DOHH2 (cell line): Measurements from ENCODE around the gene KRTAP24-1.

Experiments
- H3F3A ChIP-seq: fragments of 200-600 bp; sonication (generic), shearing (Covaris generic); 2 replicates; pipeline ENCODE4 v1.6.0; 2016; ENCODE audit warnings: antibody characterized with exemption, mild to moderate bottlenecking; ENCODE audit not compliant: control insufficient read depth, insufficient read depth
- H3K27ac ChIP-seq: fragments of 200-600 bp; sonication (generic); 2 replicates; pipeline ENCODE4 v1.5.1; 2014; ENCODE audit warnings: low read depth, mild to moderate bottlenecking, low read length, moderate library complexity
- H3K27me3 ChIP-seq: fragments of 200-600 bp; sonication (generic); 2 replicates; pipeline ENCODE4 v1.6.1; 2014; ENCODE audit warnings: mild to moderate bottlenecking, low read length, mixed read lengths; ENCODE audit not compliant: control insufficient read depth
- H3K36me3 ChIP-seq: fragments of 200-600 bp; sonication (generic); 2 replicates; pipeline ENCODE4 v1.6.1; 2014; ENCODE audit warnings: mild to moderate bottlenecking, low read length, moderate library complexity, mixed read lengths; ENCODE audit not compliant: control insufficient read depth
- H3K4me1 ChIP-seq: fragments of 200-600 bp; sonication (generic); 2 replicates; pipeline ENCODE4 v1.6.1; 2014; ENCODE audit warnings: mild to moderate bottlenecking, low read length, mixed read lengths; ENCODE audit not compliant: control insufficient read depth
- H3K4me2 ChIP-seq: fragments of 200-600 bp; sonication (generic); 2 replicates; pipeline ENCODE4 v1.6.0; 2014; ENCODE audit warnings: mild to moderate bottlenecking, low read length, moderate library complexity
- H3K4me3 ChIP-seq: fragments of 200-600 bp; sonication (generic); 2 replicates; pipeline ENCODE4 v1.5.1; 2014; ENCODE audit warnings: mild to moderate bottlenecking, low read length, mixed read lengths
- H3K79me2 ChIP-seq: fragments of 200-600 bp; sonication (generic); 2 replicates; pipeline ENCODE4 v1.6.1; 2014; ENCODE audit warnings: mild to moderate bottlenecking, low read length, mixed read lengths; ENCODE audit not compliant: control insufficient read depth
- H3K9me2 ChIP-seq: fragments of 200-600 bp; sonication (generic); replicated peaks from 2 replicates; pipeline ENCODE4 v1.6.1; 2014; ENCODE audit warnings: mild to moderate bottlenecking, low read length, mixed read lengths; ENCODE audit not compliant: control insufficient read depth
- H3K9me3 ChIP-seq: fragments of 200-600 bp; sonication (generic); 2 replicates; pipeline ENCODE4 v1.6.1; 2014; ENCODE audit warnings: antibody characterized with exemption, low read length, mixed read lengths; ENCODE audit not compliant: control insufficient read depth, insufficient read depth
- H4K20me1 ChIP-seq: fragments of 200-600 bp; sonication (generic); 2 replicates; pipeline ENCODE4 v1.6.0; 2014; ENCODE audit warnings: low read depth, mild to moderate bottlenecking, antibody characterized with exemption, low read length, moderate library complexity; ENCODE audit not compliant: control insufficient read depth, insufficient read depth
- CTCF ChIP-seq: fragments of 200-600 bp; sonication (generic); IDR thresholded peaks from one replicate; pipeline ENCODE4 v1.5.1; 2014; ENCODE audit warnings: antibody characterized with exemption, mild to moderate bottlenecking, low read depth, low read length; ENCODE audit not compliant: poor library complexity, severe bottlenecking
- EZH2phosphoT487 ChIP-seq: fragments of 200-600 bp; sonication (generic); IDR thresholded peaks from 2 replicates; pipeline ENCODE4 v1.6.1; 2017; ENCODE audit warnings: borderline replicate concordance, mild to moderate bottlenecking, antibody characterized with exemption, low read length, moderate library complexity, mixed read lengths

The KRTAP24-1 gene

GRCh38 chr21:30320215-30320614 is 37.5 kb upstream of the KRTAP24-1 start, which contains the start of gene KRTAP26-1:
TSS of gene KRTAP26-1 (minus strand) at chr21:30320315. CDS start at chr21:30320035, 280 bp downstream.
- no peaks in the 10 kb centered on the region for H3K4me1 ChIP-seq
- no peaks in the 10 kb centered on the region for H3K27me3 ChIP-seq
- no peak within 1 kb of the TSS for H3K4me2 ChIP-seq
- H4K20me1 ChIP-seq, result no peaks in the 10 kb centered on the region
- no peaks in the 10 kb centered on the region for H3K79me2 ChIP-seq
- no peak within 1 kb of the TSS for H3K27ac ChIP-seq
- TF ChIP-seq CTCF, result no peak
- TF ChIP-seq EZH2phosphoT487, result no peak
- no peaks in the 10 kb centered on the region for H3K9me2 ChIP-seq
- no peaks in the 10 kb centered on the region for H3F3A ChIP-seq
- H3K4me3 ChIP-seq, result no peak within 1 kb of the TSS
- H3K9me3 ChIP-seq, result no peaks in the 10 kb centered on the region
- H3K36me3 ChIP-seq, result no peaks in the 10 kb centered on the region

DNA sequence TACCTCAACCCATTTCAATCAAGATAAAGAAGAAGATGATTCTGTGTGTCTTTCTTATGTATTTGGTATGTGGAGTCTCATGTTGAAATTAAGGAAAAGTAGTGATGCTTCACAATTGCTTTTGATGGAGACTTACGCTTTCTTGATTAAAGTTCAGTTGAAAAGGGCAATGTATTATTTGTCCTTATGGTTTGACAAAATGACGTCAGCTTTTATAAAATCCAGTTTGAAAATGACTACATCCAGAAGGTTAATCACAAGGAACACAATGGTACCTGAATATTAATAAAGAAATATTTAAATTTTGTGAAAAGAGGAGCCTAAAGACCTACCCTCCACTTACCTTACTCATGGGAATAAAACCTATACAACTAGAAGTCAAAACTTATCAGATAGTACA is 33.0 kb upstream of the KRTAP24-1 start:
- no peak overlapping the region for H3K4me3 ChIP-seq
- H3K9me3 ChIP-seq, result no peaks in the 10 kb centered on the region
- no peaks in the 10 kb centered on the region for H3K9me2 ChIP-seq
- no peaks in the 10 kb centered on the region for H3K4me1 ChIP-seq
- no peak overlapping the region for H3K4me2 ChIP-seq
- no peaks in the 10 kb centered on the region for H3K79me2 ChIP-seq
- H3K27me3 ChIP-seq, result no peaks in the 10 kb centered on the region
- H3F3A ChIP-seq, result no peaks in the 10 kb centered on the region
- H3K36me3 ChIP-seq, result no peaks in the 10 kb centered on the region
- H3K27ac ChIP-seq, result no peak overlapping the region
- TF ChIP-seq EZH2phosphoT487, result no peak
- TF ChIP-seq CTCF, result no peak
- H4K20me1 ChIP-seq, result no peaks in the 10 kb centered on the region

DNA sequence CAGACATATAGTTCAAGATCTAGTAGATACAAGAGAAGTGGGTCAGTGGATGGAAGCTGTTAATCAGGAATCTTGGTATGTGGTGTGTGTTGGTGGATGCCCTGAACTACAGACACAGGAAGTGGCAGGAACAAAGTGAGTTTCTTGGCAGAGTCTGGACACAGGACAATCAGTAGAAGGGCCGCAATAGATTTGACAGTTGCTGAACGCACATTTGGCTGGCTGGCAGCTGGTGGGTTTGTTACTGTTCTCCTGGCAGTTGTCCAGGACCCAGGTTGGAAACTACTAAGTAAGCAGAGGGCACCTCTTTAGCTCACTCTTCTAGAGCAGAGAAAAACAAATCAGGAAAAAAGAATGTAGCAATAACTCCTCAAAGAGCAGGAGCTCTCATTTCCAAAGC is 24.1 kb upstream of the KRTAP24-1 start:
- Histone ChIP-seq H3K27me3 (no peaks in the 10 kb centered on the region), H3F3A (no peaks in the 10 kb centered on the region), H4K20me1 (no peaks in the 10 kb centered on the region), H3K36me3 (no peaks in the 10 kb centered on the region), H3K4me1 (no peaks in the 10 kb centered on the region), H3K4me3 (no peak overlapping the region), H3K9me3 (no peaks in the 10 kb centered on the region), H3K9me2 (no peaks in the 10 kb centered on the region), H3K27ac (no peak overlapping the region), H3K79me2 (no peaks in the 10 kb centered on the region), H3K4me2 (no peak overlapping the region)
- no peak for TF ChIP-seq CTCF
- TF ChIP-seq EZH2phosphoT487, result no peak

DNA sequence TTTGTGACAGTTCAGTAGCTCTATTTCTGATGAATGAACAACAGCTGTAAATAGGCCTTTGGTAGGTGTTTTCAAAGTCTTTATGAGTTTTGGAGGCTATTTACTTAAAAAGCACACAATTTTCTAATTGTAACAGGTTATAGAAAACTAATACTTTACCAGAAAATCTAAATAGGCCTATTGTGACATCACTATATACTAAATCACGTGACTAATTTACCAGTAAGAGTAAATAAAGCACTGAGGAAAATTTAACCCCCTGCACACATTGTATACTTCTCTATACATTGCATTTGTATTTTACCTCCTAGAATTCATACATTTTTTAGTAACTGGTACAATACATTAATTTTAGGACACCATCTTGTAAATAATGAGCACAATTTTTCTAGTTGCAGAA is 22.4 kb upstream of the KRTAP24-1 start:
- Histone ChIP-seq H3K4me3 (no peak overlapping the region), H3K79me2 (no peaks in the 10 kb centered on the region), H3K9me2 (no peaks in the 10 kb centered on the region), H3F3A (no peaks in the 10 kb centered on the region), H3K27me3 (no peaks in the 10 kb centered on the region), H3K4me2 (no peak overlapping the region), H3K4me1 (no peaks in the 10 kb centered on the region), H3K27ac (no peak overlapping the region), H3K9me3 (no peaks in the 10 kb centered on the region), H4K20me1 (no peaks in the 10 kb centered on the region), H3K36me3 (no peaks in the 10 kb centered on the region)
- TF ChIP-seq CTCF, result no peak
- TF ChIP-seq EZH2phosphoT487, result no peak
